IPS-18a (cell line): ENCODE results near the gene AVPR2.

Source experiments
- H3K27ac ChIP-seq: one replicate; pipeline ENCODE4 v1.5.1; 2013; ENCODE audit warnings: low read length
- H3K27me3 ChIP-seq: one replicate; pipeline ENCODE4 v1.6.1; 2013; ENCODE audit warnings: mild to moderate bottlenecking, low read length; ENCODE audit not compliant: control insufficient read depth, insufficient read depth
- H3K36me3 ChIP-seq: one replicate; pipeline ENCODE4 v1.6.1; 2013; ENCODE audit warnings: low read depth, low read length; ENCODE audit not compliant: control insufficient read depth
- H3K4me1 ChIP-seq: one replicate; pipeline ENCODE4 v1.6.1; 2013; ENCODE audit warnings: low read depth, low read length; ENCODE audit not compliant: control insufficient read depth
- H3K4me3 ChIP-seq: one replicate; pipeline ENCODE4 v1.5.1; 2013; ENCODE audit warnings: low read length
- H3K9ac ChIP-seq: one replicate; pipeline ENCODE4 v1.6.1; 2013; ENCODE audit warnings: mild to moderate bottlenecking, low read length, moderate library complexity
- H3K9me3 ChIP-seq: one replicate; pipeline ENCODE4 v1.6.1; 2013; ENCODE audit warnings: low read depth, low read length; ENCODE audit not compliant: control insufficient read depth

AVPR2 gene

GRCh38 chrX:153873282-153874084 is 31.0 kb upstream of the AVPR2 start:
- no peak overlapping the region for H3K27ac ChIP-seq

GRCh38 chrX:153874085-153874365 is 30.4 kb upstream of the AVPR2 start:
- H3K27me3 ChIP-seq: no peaks in the 10 kb centered on the region
- no peaks in the 10 kb centered on the region for H3K36me3 ChIP-seq

More at GRCh38 chrX:153873282-153874084, 31.0 kb upstream of the AVPR2 start:
- peaks cover 4% of the 10 kb centered on the region for H3K4me1 ChIP-seq
- H3K4me3 ChIP-seq: no peak overlapping the region
- H3K36me3 ChIP-seq: no peaks in the 10 kb centered on the region
- H3K27me3 ChIP-seq: no peaks in the 10 kb centered on the region
- H3K9ac ChIP-seq: no peak overlapping the region
- H3K9me3 ChIP-seq: peaks cover 3% of the 10 kb centered on the region

GRCh38 chrX:153874366-153875125 is 29.9 kb upstream of the AVPR2 start:
- no peak overlapping the region for H3K9ac ChIP-seq
- no peaks in the 10 kb centered on the region for H3K27me3 ChIP-seq
- peaks cover 7% of the 10 kb centered on the region for H3K4me1 ChIP-seq

More at GRCh38 chrX:153874085-153874365, 30.4 kb upstream of the AVPR2 start:
- peaks cover 7% of the 10 kb centered on the region for H3K4me1 ChIP-seq
- H3K9ac ChIP-seq: no peak overlapping the region
- H3K9me3 ChIP-seq: peaks cover 3% of the 10 kb centered on the region
- no peak overlapping the region for H3K27ac ChIP-seq
- no peak overlapping the region for H3K4me3 ChIP-seq

GRCh38 chrX:153875391-153876111 is 28.9 kb upstream of the AVPR2 start:
- Histone ChIP-seq H3K4me1 (peaks cover 16% of the 10 kb centered on the region), H3K9ac (no peak overlapping the region), H3K27me3 (no peaks in the 10 kb centered on the region), H3K36me3 (no peaks in the 10 kb centered on the region), H3K4me3 (peak overlapping the region; percentile 20), H3K27ac (no peak overlapping the region), H3K9me3 (no peaks in the 10 kb centered on the region)

More at GRCh38 chrX:153874366-153875125, 29.9 kb upstream of the AVPR2 start:
- no peaks in the 10 kb centered on the region for H3K36me3 ChIP-seq
- H3K27ac ChIP-seq: no peak overlapping the region
- peaks cover 3% of the 10 kb centered on the region for H3K9me3 ChIP-seq
- H3K4me3 ChIP-seq: no peak overlapping the region

GRCh38 chrX:153876112-153876491 is 28.4 kb upstream of the AVPR2 start:
- peaks cover under 1% of the 10 kb centered on the region for H3K9me3 ChIP-seq
- no peak overlapping the region for H3K27ac ChIP-seq
- H3K4me1 ChIP-seq: peaks cover 16% of the 10 kb centered on the region
- H3K4me3 ChIP-seq: no peak overlapping the region
- H3K36me3 ChIP-seq: no peaks in the 10 kb centered on the region
- H3K9ac ChIP-seq: no peak overlapping the region
- no peaks in the 10 kb centered on the region for H3K27me3 ChIP-seq

- Histone ChIP-seq H3K9ac (no peak overlapping the region), H3K4me3 (no peak overlapping the region)
Observed at GRCh38 chrX:153877571-153878261, 26.8 kb upstream of the AVPR2 start.

GRCh38 chrX:153878345-153878744 is 26.1 kb upstream of the AVPR2 start:
- Histone ChIP-seq H3K27me3 (no peaks in the 10 kb centered on the region), H3K9ac (no peak overlapping the region), H3K4me3 (peak overlapping the region; percentile 43), H3K9me3 (peaks cover 3% of the 10 kb centered on the region), H3K4me1 (peaks cover 16% of the 10 kb centered on the region), H3K36me3 (no peaks in the 10 kb centered on the region), H3K27ac (no peak overlapping the region)

More at GRCh38 chrX:153877571-153878261, 26.8 kb upstream of the AVPR2 start:
- Histone ChIP-seq H3K4me1 (peaks cover 16% of the 10 kb centered on the region), H3K27me3 (no peaks in the 10 kb centered on the region), H3K27ac (no peak overlapping the region), H3K9me3 (peaks cover 3% of the 10 kb centered on the region), H3K36me3 (no peaks in the 10 kb centered on the region)

- H3K4me1 ChIP-seq: peaks cover 20% of the 10 kb centered on the region
Observed at GRCh38 chrX:153878969-153879653, 25.4 kb upstream of the AVPR2 start.

GRCh38 chrX:153879741-153880439 is 24.6 kb upstream of the AVPR2 start:
- Histone ChIP-seq H3K4me1 (peaks cover 22% of the 10 kb centered on the region), H3K9me3 (peaks cover 3% of the 10 kb centered on the region), H3K4me3 (no peak overlapping the region), H3K9ac (no peak overlapping the region), H3K27ac (no peak overlapping the region), H3K27me3 (peaks cover 4% of the 10 kb centered on the region), H3K36me3 (no peaks in the 10 kb centered on the region)

More at GRCh38 chrX:153878969-153879653, 25.4 kb upstream of the AVPR2 start:
- Histone ChIP-seq H3K9me3 (peaks cover 3% of the 10 kb centered on the region), H3K27me3 (no peaks in the 10 kb centered on the region), H3K27ac (no peak overlapping the region), H3K36me3 (no peaks in the 10 kb centered on the region), H3K4me3 (peak overlapping the region; percentile 43), H3K9ac (no peak overlapping the region)

- H3K27me3 ChIP-seq: peaks cover 9% of the 10 kb centered on the region
- no peaks in the 10 kb centered on the region for H3K36me3 ChIP-seq
- peaks cover 24% of the 10 kb centered on the region for H3K4me1 ChIP-seq
- H3K4me3 ChIP-seq: no peak overlapping the region
- H3K27ac ChIP-seq: no peak overlapping the region
- no peak overlapping the region for H3K9ac ChIP-seq
- H3K9me3 ChIP-seq: peaks cover 3% of the 10 kb centered on the region
Observed at GRCh38 chrX:153880440-153880815, 24.0 kb upstream of the AVPR2 start.
